ENCODE data around the gene SNAPIN. TPM values are rescaled to one million over a fixed set of nuclear protein-coding genes. Genes with fewer than 3 reads are reported as not detected.

The SNAPIN gene
- total RNA-seq, 4 donors from 2014 or later = 10.5 to 38.4 (median 27.4) TPM

DNA sequence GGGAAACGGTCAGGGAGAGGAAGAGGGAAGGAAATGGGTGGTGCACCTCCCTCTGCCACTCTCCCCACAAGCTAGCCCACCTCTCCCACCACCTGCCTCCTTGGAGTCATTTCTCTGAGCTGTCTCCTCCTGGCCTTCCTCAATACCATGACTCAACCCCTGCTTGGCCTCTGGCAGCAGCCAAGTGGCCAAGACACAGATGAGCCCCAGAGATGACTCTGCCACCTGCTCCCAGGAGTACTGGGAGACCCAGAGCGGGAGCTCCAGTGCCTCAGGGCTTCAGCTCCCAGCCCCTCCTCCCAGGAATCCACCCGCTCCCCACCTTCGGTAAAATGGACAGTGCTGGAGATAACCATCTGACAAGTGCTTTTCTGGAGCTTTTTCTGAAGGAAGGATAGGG, 48.2 kb upstream of the SNAPIN start:
- DNase-seq = no peak
- WGBS, 2 donors (ENCODE audit: low coverage in 1 of 2) = 64% methylated on average over 4 of the region's 4 CpGs; no CpG with 5 or more reads in 1 of the 2 donors
- H3K4me3 ChIP-seq = peak overlapping the region in 1 of 4 donors; percentile 57
- no peaks in the 10 kb centered on the region for H3K27me3 ChIP-seq
- in situ Hi-C loops (cut with MboI; ENCODE audit: low pct_ligation_motif_present in 1 of 4, low pct_unique_long_range_greater_than_20kb in 1 of 4, low sequenced_read_pairs in 3 of 4) = no loop called here
- H3K9me3 ChIP-seq = no peaks in the 10 kb centered on the region
- H3K36me3 ChIP-seq = peaks cover 0 to 12% (median 3%) of the 10 kb centered on the region in 4 donors
- peaks cover 29 to 68% (median 47%) of the 10 kb centered on the region in 4 donors for H3K4me1 ChIP-seq
- TF ChIP-seq EP300 (IDR thresholded peaks at IDR 0.05; ENCODE audit: low read depth) = no peak
- TF ChIP-seq POLR2AphosphoS5 (IDR thresholded peaks at IDR 0.05) = no peak
- TF ChIP-seq, protein P1, sequence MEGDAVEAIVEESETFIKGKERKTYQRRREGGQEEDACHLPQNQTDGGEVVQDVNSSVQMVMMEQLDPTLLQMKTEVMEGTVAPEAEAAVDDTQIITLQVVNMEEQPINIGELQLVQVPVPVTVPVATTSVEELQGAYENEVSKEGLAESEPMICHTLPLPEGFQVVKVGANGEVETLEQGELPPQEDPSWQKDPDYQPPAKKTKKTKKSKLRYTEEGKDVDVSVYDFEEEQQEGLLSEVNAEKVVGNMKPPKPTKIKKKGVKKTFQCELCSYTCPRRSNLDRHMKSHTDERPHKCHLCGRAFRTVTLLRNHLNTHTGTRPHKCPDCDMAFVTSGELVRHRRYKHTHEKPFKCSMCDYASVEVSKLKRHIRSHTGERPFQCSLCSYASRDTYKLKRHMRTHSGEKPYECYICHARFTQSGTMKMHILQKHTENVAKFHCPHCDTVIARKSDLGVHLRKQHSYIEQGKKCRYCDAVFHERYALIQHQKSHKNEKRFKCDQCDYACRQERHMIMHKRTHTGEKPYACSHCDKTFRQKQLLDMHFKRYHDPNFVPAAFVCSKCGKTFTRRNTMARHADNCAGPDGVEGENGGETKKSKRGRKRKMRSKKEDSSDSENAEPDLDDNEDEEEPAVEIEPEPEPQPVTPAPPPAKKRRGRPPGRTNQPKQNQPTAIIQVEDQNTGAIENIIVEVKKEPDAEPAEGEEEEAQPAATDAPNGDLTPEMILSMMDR (IDR thresholded peaks at IDR 0.05) = no peak
- no peak for TF ChIP-seq POLR2A (IDR thresholded peaks at IDR 0.05)
- intact Hi-C loops (cut with DNase I; ENCODE audit: low total_unique reads) = loop anchor here (5.0 kb wide), 1 partner anchor 33 kb away; no protein-coding TSS in a partner anchor
- H3K27ac ChIP-seq = peak overlapping the region; percentile 89 to 97 (median 92)

DNA sequence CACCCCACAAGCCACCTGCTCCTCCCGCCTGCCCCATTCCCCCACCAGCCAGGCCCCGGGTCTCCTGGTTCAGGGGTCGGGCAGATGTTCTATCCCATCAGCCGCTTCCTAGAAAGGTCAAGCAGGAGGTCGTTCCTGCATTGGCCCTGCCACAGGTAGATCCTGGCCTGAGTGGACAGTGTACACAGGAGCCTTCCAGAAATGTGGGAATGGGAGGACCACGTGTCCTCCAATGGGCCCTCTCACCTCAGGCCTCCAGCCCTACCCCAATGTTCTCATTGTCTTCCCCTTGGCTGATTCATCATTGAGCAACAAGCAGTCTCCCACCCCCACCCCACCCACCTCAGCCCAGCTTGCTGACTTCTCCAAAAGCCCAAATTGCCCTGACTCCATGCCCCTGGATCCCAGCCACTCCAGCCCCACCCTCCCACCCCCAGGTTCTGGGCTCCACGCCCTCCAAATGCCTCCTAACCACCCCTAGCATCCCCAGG, 47.6 kb upstream of the SNAPIN start:
- Histone ChIP-seq H3K9me3 (no peaks in the 10 kb centered on the region), H3K36me3 (peaks cover 0 to 11% (median 3%) of the 10 kb centered on the region in 4 donors), H3K27me3 (no peaks in the 10 kb centered on the region), H3K27ac (peak overlapping the region; percentile 89 to 97 (median 92)), H3K4me3 (peak overlapping the region in 3 of 4 donors; percentile 53 to 62 (median 57)), H3K4me1 (peaks cover 29 to 73% (median 47%) of the 10 kb centered on the region in 4 donors)
- WGBS, 2 donors (ENCODE audit: low coverage in 1 of 2) = 66% methylated on average over 7 of the region's 7 CpGs; no CpG with 5 or more reads in 1 of the 2 donors
- no peak for DNase-seq
- intact Hi-C loops (cut with DNase I; ENCODE audit: low total_unique reads) = loop anchor here (5.0 kb wide), 1 partner anchor 34 kb away; no protein-coding TSS in a partner anchor
- TF ChIP-seq, protein P1 (IDR thresholded peaks at IDR 0.05) = no peak
- TF ChIP-seq POLR2A (IDR thresholded peaks at IDR 0.05) = no peak
- TF ChIP-seq EP300 (IDR thresholded peaks at IDR 0.05; ENCODE audit: low read depth) = no peak
- TF ChIP-seq POLR2AphosphoS5 (IDR thresholded peaks at IDR 0.05) = no peak
- in situ Hi-C loops (cut with MboI; ENCODE audit: low pct_ligation_motif_present in 1 of 4, low pct_unique_long_range_greater_than_20kb in 1 of 4, low sequenced_read_pairs in 3 of 4) = no loop called here

DNA sequence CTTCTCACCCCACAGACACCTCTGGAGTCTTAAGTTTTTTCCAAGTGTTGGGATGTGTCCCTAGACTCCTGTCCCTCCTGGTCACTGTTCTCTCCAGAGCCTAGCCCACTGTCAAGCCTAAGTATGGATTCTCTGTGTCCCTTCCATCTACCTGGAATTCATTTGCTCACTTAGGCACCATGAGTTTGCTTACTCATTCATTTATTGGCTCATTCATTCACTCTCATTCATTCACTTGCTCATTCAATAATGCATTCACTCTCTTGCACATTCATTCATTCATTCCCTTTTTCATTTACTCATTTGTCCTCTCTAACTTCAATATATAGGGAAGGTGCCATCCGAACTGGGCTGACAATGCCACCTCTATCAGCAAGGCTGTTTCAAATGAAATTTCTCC, 47.1 kb upstream of the SNAPIN start:
- Histone ChIP-seq H3K27ac (peak overlapping the region; percentile 89 to 97 (median 92)), H3K4me3 (peak overlapping the region; percentile 53 to 69 (median 60)), H3K27me3 (no peaks in the 10 kb centered on the region), H3K36me3 (peaks cover 0 to 11% (median 3%) of the 10 kb centered on the region in 4 donors), H3K9me3 (no peaks in the 10 kb centered on the region), H3K4me1 (peaks cover 31 to 77% (median 49%) of the 10 kb centered on the region in 4 donors)
- in situ Hi-C loops (cut with MboI; ENCODE audit: low pct_ligation_motif_present in 1 of 4, low pct_unique_long_range_greater_than_20kb in 1 of 4, low sequenced_read_pairs in 3 of 4) (no loop called here), intact Hi-C loops (cut with DNase I; ENCODE audit: low total_unique reads) (loop anchor here (5.0 kb wide), 1 partner anchor 34 kb away; no protein-coding TSS in a partner anchor)
- WGBS, 2 donors (ENCODE audit: low coverage in 1 of 2) = 38 to 65% methylated on average over 1 of the region's 1 CpG
- DNase-seq = no peak
- no peak for TF ChIP-seq POLR2A (IDR thresholded peaks at IDR 0.05)
- TF ChIP-seq POLR2AphosphoS5 (IDR thresholded peaks at IDR 0.05) = no peak
- TF ChIP-seq EP300 (IDR thresholded peaks at IDR 0.05; ENCODE audit: low read depth) = no peak
- TF ChIP-seq, protein P1 (IDR thresholded peaks at IDR 0.05) = no peak

- intact Hi-C loops (cut with DNase I; ENCODE audit: low total_unique reads) = loop anchor here (5.0 kb wide), 1 partner anchor 35 kb away; no protein-coding TSS in a partner anchor
- 32% methylated on average over 11 of the region's 11 CpGs; no CpG with 5 or more reads in 1 of the 2 donors for WGBS, 2 donors (ENCODE audit: low coverage in 1 of 2)
- peak overlapping the region; percentile 89 to 97 (median 92) for H3K27ac ChIP-seq
- no peaks in the 10 kb centered on the region for H3K27me3 ChIP-seq
- no peak for TF ChIP-seq POLR2AphosphoS5 (IDR thresholded peaks at IDR 0.05)
- no peak for TF ChIP-seq POLR2A (IDR thresholded peaks at IDR 0.05)
- TF ChIP-seq EP300 (IDR thresholded peaks at IDR 0.05; ENCODE audit: low read depth) = no peak
- TF ChIP-seq, protein P1 (IDR thresholded peaks at IDR 0.05) = no peak
- H3K36me3 ChIP-seq = peaks cover 0 to 5% (median 0%) of the 10 kb centered on the region in 4 donors
- in situ Hi-C loops (cut with MboI; ENCODE audit: low pct_ligation_motif_present in 1 of 4, low pct_unique_long_range_greater_than_20kb in 1 of 4, low sequenced_read_pairs in 3 of 4) = no loop called here
- peak overlapping the region; percentile 53 to 69 (median 60) for H3K4me3 ChIP-seq
- peaks cover 40 to 85% (median 58%) of the 10 kb centered on the region in 4 donors for H3K4me1 ChIP-seq
- no peaks in the 10 kb centered on the region for H3K9me3 ChIP-seq
- no peak for DNase-seq
Observed at GRCh38 chr1:153612111-153612754, 46.3 kb upstream of the SNAPIN start.
